Left lung (tissue), 10 donors: ENCODE results near the gene RPL4. TPM values are rescaled to one million over a fixed set of nuclear protein-coding genes. Genes with fewer than 3 reads are reported as not detected.

Experiments
- ATAC-seq: fragments of 200-7000 bp; cut with Tn5 transposase; one replicate; pipeline ENCODE4 v1.9.1; 2020; ENCODE audit warnings: moderate library complexity
- DNase-seq, 4 donors: peaks; one replicate each; pipeline ENCODE4 v3.0.0-alpha.2; 2013 to 2020
- H3K27ac ChIP-seq, 2 donors: fragments of 200-600 bp; sonication (generic) in 1 of 2; one replicate each; pipeline versions ENCODE4 v1.5.0 to v1.8.0; 2020 to 2021
- H3K27me3 ChIP-seq, 2 donors: fragments of 200-600 bp; sonication (generic) in 1 of 2; one replicate each; pipeline versions ENCODE4 v1.5.0 to v1.8.0; 2020 to 2021
- H3K36me3 ChIP-seq, 2 donors: fragments of 200-600 bp; sonication (generic) in 1 of 2; one replicate each; pipeline versions ENCODE4 v1.5.0 to v1.8.0; 2020 to 2021
- H3K4me1 ChIP-seq, 2 donors: fragments of 200-600 bp; one replicate each; pipeline ENCODE4 v1.8.0; 2021
- H3K4me3 ChIP-seq, 2 donors: fragments of 200-600 bp; sonication (generic) in 1 of 2; one replicate each; pipeline versions ENCODE4 v1.5.0 to v1.8.0; 2020 to 2021; ENCODE audit warnings: mild to moderate bottlenecking in 1 of 2
- H3K9me3 ChIP-seq, 2 donors: fragments of 200-600 bp; sonication (generic) in 1 of 2; one replicate each; pipeline versions ENCODE4 v1.5.0 to v1.8.0; 2020 to 2021
- CTCF ChIP-seq, 2 donors: fragments of 200-600 bp; sonication (generic) in 1 of 2; IDR thresholded peaks; one replicate each; pipeline versions ENCODE4 v1.5.0 to v1.8.0; 2021; ENCODE audit warnings: antibody characterized with exemption in 2 of 2
- intact Hi-C, 2 donors: fragments of 100-400 bp; cut with DNase I; formaldehyde crosslinking; loops; one replicate each; pipeline versions ENCODE4 v1.11.2 to v1.14.2; 2022
- polyA plus RNA-seq, 6 donors: library from polyadenylated mRNA; unstranded; fragments of 120-200 nt; gene quantifications; one replicate each; pipeline ENCODE4 v1.2.1, GENCODE V29; 2013; ENCODE audit not compliant: insufficient read length in 6 of 6
- total RNA-seq, 2 donors: library from RNA; stranded (reverse); fragmentation: NEBNext Ultra II Directional; extraction: Animal tissue kit (Norgen Biotek cat#: 25700); gene quantifications; one replicate each; pipeline ENCODE4 v1.2.1, GENCODE V29; 2021
- donor health status: DM: no; HTN: yes; CAD: no.
- donor health status: DM: no; HTN: no; CAD: no.

The RPL4 gene
- total and polyA plus RNA-seq, 8 donors = 1,719 to 4,606 (median 4,150) TPM

GRCh38 chr15:66494262-66494661, 10.4 kb downstream of the RPL4 start:
- no peak for ATAC-seq

DNA sequence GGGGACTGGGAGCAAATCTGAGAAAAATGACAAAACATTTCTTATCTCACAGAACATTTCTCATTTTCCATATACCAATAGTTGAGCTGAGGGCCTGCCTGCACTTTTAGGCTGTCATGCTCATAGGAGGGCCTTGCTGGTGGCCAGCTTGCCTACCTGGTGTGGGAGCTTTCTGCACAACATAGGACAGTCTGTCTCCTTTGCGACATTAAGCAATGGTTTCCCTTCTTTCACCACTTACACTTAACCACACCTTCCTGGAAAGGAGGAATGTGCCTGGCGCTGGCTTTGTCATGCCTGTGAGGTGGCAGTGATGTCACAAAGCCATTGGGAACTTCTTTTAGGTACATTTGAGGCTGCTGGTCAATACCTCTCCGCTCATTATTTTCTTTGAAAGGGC, 12.8 kb downstream of the RPL4 start:
- intact Hi-C loops = loop anchor here in 1 of 2 donors (10.0 kb wide), 1 partner anchor 97 kb away; no protein-coding TSS in a partner anchor
- peaks cover 6 to 43% of the 10 kb centered on the region in 2 donors for H3K4me1 ChIP-seq
- no peak overlapping the region for H3K4me3 ChIP-seq
- H3K9me3 ChIP-seq = no peaks in the 10 kb centered on the region
- ATAC-seq (no peak), DNase-seq (no peak)
- H3K27ac ChIP-seq = no peak overlapping the region
- H3K27me3 ChIP-seq = no peaks in the 10 kb centered on the region
- no peak for TF ChIP-seq CTCF (IDR thresholded peaks at IDR 0.05)
- H3K36me3 ChIP-seq = peaks cover 0 to 91% of the 10 kb centered on the region in 2 donors

More at GRCh38 chr15:66494262-66494661, 10.4 kb downstream of the RPL4 start:
- H3K9me3 ChIP-seq = no peaks in the 10 kb centered on the region
- DNase-seq = no peak
- H3K4me3 ChIP-seq = no peak overlapping the region
- peaks cover 8 to 55% of the 10 kb centered on the region in 2 donors for H3K4me1 ChIP-seq
- no peak for TF ChIP-seq CTCF (IDR thresholded peaks at IDR 0.05)
- H3K27ac ChIP-seq = peak overlapping the region in 1 of 2 donors; percentile 58
- H3K27me3 ChIP-seq = no peaks in the 10 kb centered on the region
- intact Hi-C loops = loop anchor here in 1 of 2 donors (10.0 kb wide), 1 partner anchor 99 kb away; no protein-coding TSS in a partner anchor
- H3K36me3 ChIP-seq = peaks cover 0 to 80% of the 10 kb centered on the region in 2 donors

- ATAC-seq = no peak
- Histone ChIP-seq H3K27ac (no peak overlapping the region), H3K36me3 (peaks cover 0 to 99% of the 10 kb centered on the region in 2 donors), H3K9me3 (no peaks in the 10 kb centered on the region), H3K4me3 (no peak overlapping the region), H3K27me3 (no peaks in the 10 kb centered on the region), H3K4me1 (peaks cover 0 to 26% of the 10 kb centered on the region in 2 donors)
- intact Hi-C loops = no loop called here
- TF ChIP-seq CTCF (IDR thresholded peaks at IDR 0.05) = no peak
- DNase-seq = no peak
These were observed 15.4 kb downstream of the RPL4 start for GRCh38 chr15:66489179-66489791.

- intact Hi-C loops = no loop called here
- peaks cover 0 to 92% of the 10 kb centered on the region in 2 donors for H3K36me3 ChIP-seq
- no peak for ATAC-seq
These were observed 16.1 kb downstream of the RPL4 start for GRCh38 chr15:66488525-66488924.

More at GRCh38 chr15:66488525-66488924, 16.1 kb downstream of the RPL4 start:
- Histone ChIP-seq H3K4me1 (peaks cover 0 to 21% of the 10 kb centered on the region in 2 donors), H3K27me3 (no peaks in the 10 kb centered on the region), H3K4me3 (no peak overlapping the region), H3K9me3 (no peaks in the 10 kb centered on the region), H3K27ac (no peak overlapping the region)
- TF ChIP-seq CTCF (IDR thresholded peaks at IDR 0.05) = no peak
- no peak for DNase-seq
